Lower leg skin (tissue), 4 donors: Measurements from ENCODE around the gene TEX54. TPM values are rescaled to one million over a fixed set of nuclear protein-coding genes. Genes with fewer than 3 reads are reported as not detected.
A peak's percentile ranks its signal among the peaks of the same experiment; 100 is the strongest.

Source experiments
- DNase-seq, 2 donors: peaks; one replicate each; pipeline ENCODE4 v3.0.0-alpha.2; 2019; ENCODE audit warnings: low spot score in 2 of 2
- H3K4me3 ChIP-seq: fragments of 200-600 bp; sonication (generic); 2 replicates; pipeline ENCODE4 v1.5.1; 2017; ENCODE audit warnings: mild to moderate bottlenecking, low read depth; ENCODE audit not compliant: poor library complexity, severe bottlenecking
- POLR2A ChIP-seq, 2 donors: fragments of 450-650 bp; IDR thresholded peaks; one replicate each; pipeline ENCODE4 v1.6.1; 2016 to 2017; ENCODE audit warnings: antibody characterized with exemption in 2 of 2, mild to moderate bottlenecking in 1 of 2, moderate library complexity in 1 of 2
- WGBS, 2 donors: methylation state at CpG; one replicate each; pipeline ENCODE4 v1.1.5; 2018; 5-methylcytosine and 5-hydroxymethylcytosine counted together
- intact Hi-C: fragments of 100-400 bp; cut with DNase I; formaldehyde crosslinking; loops from one replicate; pipeline ENCODE4 v1.15.0; 2023; ENCODE audit warnings: low total_unique reads
- total RNA-seq, 4 donors: library from RNA; depleted of rRNA; stranded (reverse); fragments of >200 nt; gene quantifications; one replicate each; pipeline ENCODE4 v1.1.0, GENCODE V29; 2016
- TF ChIP-seq, protein P1 (sequence below), 3 donors: fragments of 450-650 bp; IDR thresholded peaks; one replicate each; pipeline ENCODE4 v1.5.1; 2016; ENCODE audit warnings: antibody characterized with exemption in 3 of 3, mild to moderate bottlenecking in 3 of 3, moderate library complexity in 2 of 3

Gene TEX54
- total RNA-seq: not detected

DNA sequence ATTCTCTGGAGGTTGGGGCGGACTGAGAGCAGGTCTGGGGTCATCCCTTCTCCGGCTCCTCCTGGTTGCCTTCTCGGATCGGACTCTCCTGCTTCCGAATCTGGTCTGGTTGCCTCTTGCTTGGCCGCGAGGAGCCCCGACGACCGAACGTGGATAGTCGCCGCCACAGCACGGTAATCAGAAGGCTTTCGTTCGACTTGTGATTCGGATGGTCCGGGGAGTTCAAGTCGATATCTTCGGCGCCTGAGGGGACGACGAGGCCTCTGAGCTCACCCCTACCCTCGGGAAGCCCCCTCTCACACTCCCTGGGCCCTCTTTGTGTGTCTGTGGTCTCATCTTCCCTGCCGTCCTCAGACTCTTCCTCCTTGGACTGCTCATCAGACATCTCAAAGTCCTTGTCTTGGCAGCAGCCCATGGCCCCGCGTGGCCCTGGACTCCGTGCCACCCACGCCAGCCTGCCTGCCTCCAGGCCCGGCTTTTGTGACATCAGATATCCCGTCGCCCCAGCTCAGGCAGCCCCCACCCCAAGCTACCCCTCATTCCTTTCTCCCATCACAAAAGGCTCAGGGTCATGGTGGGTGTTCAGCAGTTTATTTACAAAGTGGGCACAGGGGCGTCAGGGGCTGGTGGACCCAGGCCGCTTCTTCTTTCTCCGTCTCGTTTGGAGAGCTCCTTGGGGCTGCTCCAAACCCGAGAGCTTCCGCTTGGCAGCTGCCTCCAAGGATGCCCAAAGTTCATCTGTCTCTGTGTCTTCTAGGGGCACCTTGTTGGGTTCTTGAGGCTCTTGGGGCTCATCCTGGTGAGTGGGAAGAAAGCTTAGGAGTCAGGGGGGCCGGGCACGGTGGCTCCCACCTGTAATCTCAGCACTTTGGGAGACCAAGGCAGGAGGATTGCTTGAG lies at the start of gene TEX54:
Gene TEX54 (minus strand): TSS at position 506 of the 899 bp plus-strand sequence.
- WGBS, 2 donors: 6 to 7% methylated on average over 40 of the region's 40 CpGs
- peak within 1 kb of the TSS; percentile 88 for H3K4me3 ChIP-seq
- TF ChIP-seq, protein P1, sequence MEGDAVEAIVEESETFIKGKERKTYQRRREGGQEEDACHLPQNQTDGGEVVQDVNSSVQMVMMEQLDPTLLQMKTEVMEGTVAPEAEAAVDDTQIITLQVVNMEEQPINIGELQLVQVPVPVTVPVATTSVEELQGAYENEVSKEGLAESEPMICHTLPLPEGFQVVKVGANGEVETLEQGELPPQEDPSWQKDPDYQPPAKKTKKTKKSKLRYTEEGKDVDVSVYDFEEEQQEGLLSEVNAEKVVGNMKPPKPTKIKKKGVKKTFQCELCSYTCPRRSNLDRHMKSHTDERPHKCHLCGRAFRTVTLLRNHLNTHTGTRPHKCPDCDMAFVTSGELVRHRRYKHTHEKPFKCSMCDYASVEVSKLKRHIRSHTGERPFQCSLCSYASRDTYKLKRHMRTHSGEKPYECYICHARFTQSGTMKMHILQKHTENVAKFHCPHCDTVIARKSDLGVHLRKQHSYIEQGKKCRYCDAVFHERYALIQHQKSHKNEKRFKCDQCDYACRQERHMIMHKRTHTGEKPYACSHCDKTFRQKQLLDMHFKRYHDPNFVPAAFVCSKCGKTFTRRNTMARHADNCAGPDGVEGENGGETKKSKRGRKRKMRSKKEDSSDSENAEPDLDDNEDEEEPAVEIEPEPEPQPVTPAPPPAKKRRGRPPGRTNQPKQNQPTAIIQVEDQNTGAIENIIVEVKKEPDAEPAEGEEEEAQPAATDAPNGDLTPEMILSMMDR (IDR thresholded peaks at IDR 0.05): no peak
- TF ChIP-seq POLR2A (IDR thresholded peaks at IDR 0.05): no peak
- DNase-seq: peak; percentile 34 to 92
- intact Hi-C loops: no loop called here

DNA sequence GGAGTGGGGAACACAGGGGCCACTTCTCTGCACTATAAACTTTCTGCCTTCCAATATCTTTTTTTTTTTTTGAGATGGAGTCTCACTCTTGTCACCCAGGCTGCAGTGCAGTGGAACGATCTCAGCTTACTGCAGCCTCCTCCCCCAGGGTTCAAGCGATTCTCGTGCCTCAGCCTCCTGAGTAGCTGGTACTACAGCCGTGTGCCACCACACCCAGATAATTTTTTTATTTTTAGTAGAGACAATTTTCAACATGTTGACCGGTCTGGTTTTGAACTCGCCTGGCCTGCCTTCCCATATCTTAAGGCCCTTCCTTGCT lies 49.7 kb upstream of the TEX54 start:
- intact Hi-C loops: no loop called here
- DNase-seq: no peak
- 13 to 23% methylated on average over 6 of the region's 6 CpGs for WGBS, 2 donors
- peak overlapping the region; percentile 65 for H3K4me3 ChIP-seq
- TF ChIP-seq POLR2A (IDR thresholded peaks at IDR 0.05): no peak
- TF ChIP-seq, protein P1 (IDR thresholded peaks at IDR 0.05): no peak

DNA sequence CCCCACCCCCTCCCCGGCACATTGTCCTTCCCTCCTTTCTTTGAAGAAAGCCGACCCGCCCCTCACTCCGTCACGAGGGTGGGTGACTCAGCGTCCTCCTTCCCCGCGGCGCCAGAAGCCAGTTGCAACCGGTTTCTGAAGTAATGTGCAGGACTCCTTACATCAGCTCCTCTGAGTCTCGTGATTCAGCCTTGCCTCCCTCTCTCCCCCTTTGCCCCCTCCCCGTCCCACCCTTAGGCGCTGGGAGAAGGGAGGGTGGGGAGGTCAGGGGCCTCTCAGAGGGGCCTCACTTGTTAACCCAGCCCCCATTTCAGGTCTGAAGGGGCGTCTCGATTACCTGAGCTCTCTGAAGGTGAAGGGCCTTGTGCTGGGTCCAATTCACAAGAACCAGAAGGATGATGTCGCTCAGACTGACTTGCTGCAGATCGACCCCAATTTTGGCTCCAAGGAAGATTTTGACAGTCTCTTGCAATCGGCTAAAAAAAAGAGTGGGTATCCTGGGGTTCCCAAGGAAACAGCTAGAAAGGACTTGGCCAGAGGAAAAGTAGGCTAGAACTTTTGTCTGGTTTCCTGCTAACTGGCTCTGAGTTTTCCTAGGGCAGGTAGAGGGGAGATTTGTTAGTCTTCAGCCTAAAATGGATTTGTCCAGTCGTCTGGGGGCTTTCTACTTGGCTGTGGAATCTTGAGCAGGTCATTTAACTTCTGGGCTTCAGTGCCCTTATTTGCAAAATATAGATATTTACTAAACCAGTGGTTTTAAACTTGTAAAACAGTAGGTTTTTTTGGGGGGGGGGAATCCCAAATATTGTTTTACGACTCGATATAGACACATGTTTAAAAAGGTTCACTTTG lies 49.2 kb upstream of the TEX54 start:
- intact Hi-C loops: no loop called here
- H3K4me3 ChIP-seq: peak overlapping the region; percentile 96
- WGBS, 2 donors: 2% methylated on average over 21 of the region's 21 CpGs
- DNase-seq: peak; percentile 99 to 100
- no peak for TF ChIP-seq POLR2A (IDR thresholded peaks at IDR 0.05)
- TF ChIP-seq, protein P1 (IDR thresholded peaks at IDR 0.05): no peak

DNA sequence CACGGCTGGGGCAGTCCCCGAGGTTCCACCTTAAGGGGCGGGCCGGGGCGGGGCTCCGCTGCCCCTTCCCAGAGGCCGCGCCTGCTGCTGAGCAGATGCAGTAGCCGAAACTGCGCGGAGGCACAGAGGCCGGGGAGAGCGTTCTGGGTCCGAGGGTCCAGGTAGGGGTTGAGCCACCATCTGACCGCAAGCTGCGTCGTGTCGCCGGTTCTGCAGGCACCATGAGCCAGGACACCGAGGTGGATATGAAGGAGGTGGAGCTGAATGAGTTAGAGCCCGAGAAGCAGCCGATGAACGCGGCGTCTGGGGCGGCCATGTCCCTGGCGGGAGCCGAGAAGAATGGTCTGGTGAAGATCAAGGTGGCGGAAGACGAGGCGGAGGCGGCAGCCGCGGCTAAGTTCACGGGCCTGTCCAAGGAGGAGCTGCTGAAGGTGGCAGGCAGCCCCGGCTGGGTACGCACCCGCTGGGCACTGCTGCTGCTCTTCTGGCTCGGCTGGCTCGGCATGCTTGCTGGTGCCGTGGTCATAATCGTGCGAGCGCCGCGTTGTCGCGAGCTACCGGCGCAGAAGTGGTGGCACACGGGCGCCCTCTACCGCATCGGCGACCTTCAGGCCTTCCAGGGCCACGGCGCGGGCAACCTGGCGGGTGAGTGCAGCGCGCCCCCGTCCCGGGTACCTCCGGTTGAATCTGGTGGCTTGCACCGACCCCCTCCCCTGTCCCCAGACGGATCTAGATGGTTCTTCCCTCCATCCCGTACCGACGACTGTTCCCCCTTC lies 48.4 kb upstream of the TEX54 start, which contains the start of gene SLC3A2:
Gene SLC3A2 (plus strand): TSS at position 94 of the 776 bp plus-strand sequence. CDS start 128 bp downstream, at position 222.
- peak; percentile 84 to 98 for DNase-seq
- intact Hi-C loops: no loop called here
- 0 to 1% methylated on average over 38 to 52 of the region's 69 CpGs for WGBS, 2 donors
- TF ChIP-seq POLR2A (IDR thresholded peaks at IDR 0.05): peak in 1 of 2 donors; percentile 97
- TF ChIP-seq, protein P1 (IDR thresholded peaks at IDR 0.05): no peak
- peak within 1 kb of the TSS; percentile 96 for H3K4me3 ChIP-seq

DNA sequence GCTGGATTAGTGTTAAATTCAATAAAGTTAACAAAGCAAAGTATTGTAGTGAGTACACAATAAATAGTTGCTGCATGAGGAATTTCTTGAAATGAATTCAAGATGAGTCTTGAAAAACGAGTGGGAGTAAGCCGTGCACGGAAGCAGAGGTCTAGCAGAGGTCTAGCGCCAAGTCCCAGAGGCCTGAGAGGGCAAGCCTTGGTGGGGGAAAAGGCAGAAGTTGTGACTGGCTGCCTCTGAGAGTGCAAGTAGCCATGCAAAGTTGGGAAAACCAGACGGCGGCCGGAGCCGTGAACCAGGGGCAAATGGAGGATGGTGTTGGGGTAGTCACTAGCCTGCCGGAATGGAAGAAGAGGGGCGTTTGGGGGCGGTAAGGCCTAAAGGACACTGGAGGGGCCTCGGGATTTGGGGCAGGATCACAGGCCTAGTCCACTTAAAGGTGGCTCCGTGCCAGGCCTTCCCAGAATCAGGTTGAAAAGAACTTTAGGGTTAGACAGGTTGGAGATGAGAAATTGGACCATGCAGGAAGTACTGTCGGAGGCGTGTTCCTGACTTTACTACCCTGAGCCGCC lies 47.7 kb upstream of the TEX54 start:
- WGBS, 2 donors: 1 to 2% methylated on average over 16 of the region's 16 CpGs
- TF ChIP-seq POLR2A (IDR thresholded peaks at IDR 0.05): no peak
- TF ChIP-seq, protein P1 (IDR thresholded peaks at IDR 0.05): no peak
- peak in 1 of 2 donors; percentile 90 for DNase-seq
- peak overlapping the region; percentile 96 for H3K4me3 ChIP-seq
- intact Hi-C loops: no loop called here
